ENCODE results near the gene SHISA2.

The SHISA2 gene

DNA sequence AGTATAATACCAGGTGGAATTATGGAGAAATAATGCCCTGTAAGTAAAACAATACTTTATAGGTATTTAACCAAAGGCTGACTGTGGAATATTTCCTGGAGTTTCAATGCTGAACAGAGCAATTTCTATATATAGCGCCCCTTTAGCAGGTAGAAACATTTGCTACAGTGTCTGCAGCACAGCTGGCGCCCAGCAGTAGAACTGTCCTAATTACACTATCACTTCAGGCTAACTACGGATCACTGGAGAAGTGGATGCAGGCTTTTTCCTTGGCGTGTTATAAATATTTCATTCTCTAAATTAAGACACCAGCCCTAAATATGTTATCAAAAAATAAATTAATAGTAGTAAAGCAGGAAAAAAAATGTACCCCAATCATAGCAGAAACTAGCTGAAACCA lies 3.1 kb downstream of the SHISA2 start:
- Histone ChIP-seq H3K27me3 (ENCODE audit: low read length) (no peaks in the 10 kb centered on the region), H3K27ac (ENCODE audit: low read depth, low read length) (no peak overlapping the region), H3K9me2 (replicated peaks; ENCODE audit: insufficient read depth, low read length) (no peaks in the 10 kb centered on the region), H4K20me1 (ENCODE audit: low read depth, low read length) (no peaks in the 10 kb centered on the region), H3K4me3 (ENCODE audit: insufficient read depth, low read length, poor library complexity, severe bottlenecking) (no peak overlapping the region), H3K79me2 (ENCODE audit: insufficient read depth, low read length) (no peaks in the 10 kb centered on the region), H3F3A (ENCODE audit: insufficient read depth) (no peaks in the 10 kb centered on the region), H3K36me3 (ENCODE audit: low read length) (no peaks in the 10 kb centered on the region), H2AFZ (ENCODE audit: low read depth, low read length, severe bottlenecking) (no peak overlapping the region), H3K4me2 (ENCODE audit: low read depth, low read length, poor library complexity, severe bottlenecking) (no peak overlapping the region), H3K9ac (ENCODE audit: low read length) (no peak overlapping the region), H3K9me3 (ENCODE audit: insufficient read depth, low read length) (no peaks in the 10 kb centered on the region)
- TF ChIP-seq EZH2phosphoT487 (conservative IDR thresholded peaks at IDR 0.05; ENCODE audit: low read length): no peak
- TF ChIP-seq, protein P1, sequence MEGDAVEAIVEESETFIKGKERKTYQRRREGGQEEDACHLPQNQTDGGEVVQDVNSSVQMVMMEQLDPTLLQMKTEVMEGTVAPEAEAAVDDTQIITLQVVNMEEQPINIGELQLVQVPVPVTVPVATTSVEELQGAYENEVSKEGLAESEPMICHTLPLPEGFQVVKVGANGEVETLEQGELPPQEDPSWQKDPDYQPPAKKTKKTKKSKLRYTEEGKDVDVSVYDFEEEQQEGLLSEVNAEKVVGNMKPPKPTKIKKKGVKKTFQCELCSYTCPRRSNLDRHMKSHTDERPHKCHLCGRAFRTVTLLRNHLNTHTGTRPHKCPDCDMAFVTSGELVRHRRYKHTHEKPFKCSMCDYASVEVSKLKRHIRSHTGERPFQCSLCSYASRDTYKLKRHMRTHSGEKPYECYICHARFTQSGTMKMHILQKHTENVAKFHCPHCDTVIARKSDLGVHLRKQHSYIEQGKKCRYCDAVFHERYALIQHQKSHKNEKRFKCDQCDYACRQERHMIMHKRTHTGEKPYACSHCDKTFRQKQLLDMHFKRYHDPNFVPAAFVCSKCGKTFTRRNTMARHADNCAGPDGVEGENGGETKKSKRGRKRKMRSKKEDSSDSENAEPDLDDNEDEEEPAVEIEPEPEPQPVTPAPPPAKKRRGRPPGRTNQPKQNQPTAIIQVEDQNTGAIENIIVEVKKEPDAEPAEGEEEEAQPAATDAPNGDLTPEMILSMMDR (IDR thresholded peaks at IDR 0.05; ENCODE audit: insufficient read depth, low read length, poor library complexity, severe bottlenecking): no peak

DNA sequence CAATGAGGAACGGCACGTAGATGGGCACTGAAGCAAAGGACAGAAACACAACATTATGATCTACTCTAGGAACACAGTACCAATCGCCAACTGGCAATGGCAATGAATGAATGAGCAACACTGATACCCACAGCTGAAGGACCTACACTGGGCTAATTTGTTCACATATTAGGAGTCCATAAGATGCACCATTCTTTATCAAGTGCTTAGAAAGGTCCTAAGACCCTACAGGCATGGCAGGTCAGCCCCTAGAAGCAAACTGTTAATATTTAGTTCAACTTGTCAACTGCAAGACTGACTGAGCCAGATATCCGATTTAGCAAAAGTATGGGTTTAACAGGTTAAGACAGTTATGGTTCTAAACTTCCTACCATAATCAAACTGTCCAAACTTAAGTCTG lies 4.8 kb downstream of the SHISA2 start:
- Histone ChIP-seq H3K4me3 (ENCODE audit: insufficient read depth, low read length, poor library complexity, severe bottlenecking) (no peak overlapping the region), H2AFZ (ENCODE audit: low read depth, low read length, severe bottlenecking) (no peak overlapping the region), H3K9me2 (replicated peaks; ENCODE audit: insufficient read depth, low read length) (no peaks in the 10 kb centered on the region), H4K20me1 (ENCODE audit: low read depth, low read length) (no peaks in the 10 kb centered on the region), H3K4me2 (ENCODE audit: low read depth, low read length, poor library complexity, severe bottlenecking) (no peak overlapping the region), H3K9ac (ENCODE audit: low read length) (no peak overlapping the region), H3K36me3 (ENCODE audit: low read length) (no peaks in the 10 kb centered on the region), H3F3A (ENCODE audit: insufficient read depth) (no peaks in the 10 kb centered on the region), H3K27me3 (ENCODE audit: low read length) (no peaks in the 10 kb centered on the region), H3K79me2 (ENCODE audit: insufficient read depth, low read length) (no peaks in the 10 kb centered on the region), H3K9me3 (ENCODE audit: insufficient read depth, low read length) (no peaks in the 10 kb centered on the region), H3K27ac (ENCODE audit: low read depth, low read length) (no peak overlapping the region)
- TF ChIP-seq, protein P1 (IDR thresholded peaks at IDR 0.05; ENCODE audit: insufficient read depth, low read length, poor library complexity, severe bottlenecking): no peak
- TF ChIP-seq EZH2phosphoT487 (conservative IDR thresholded peaks at IDR 0.05; ENCODE audit: low read length): no peak

DNA sequence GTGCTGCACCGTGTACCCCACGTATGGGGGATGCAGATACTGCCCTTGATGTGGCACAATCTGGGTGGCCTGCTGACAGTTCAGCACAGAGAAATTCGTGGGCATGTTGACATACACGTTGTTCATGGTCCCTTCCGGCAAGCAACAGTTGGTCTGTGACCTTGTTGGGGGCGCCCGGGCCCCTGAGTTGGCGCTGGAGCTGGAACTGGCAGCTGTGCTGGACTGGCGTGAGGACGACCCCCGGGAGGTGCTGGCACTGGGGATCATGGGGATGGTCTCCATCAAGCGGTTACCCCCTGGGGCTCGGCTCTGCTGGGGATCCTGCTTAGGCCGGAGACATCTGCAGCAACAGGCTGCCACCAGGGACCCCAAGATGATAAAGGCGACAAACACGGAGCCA lies 5.2 kb downstream of the SHISA2 start:
- Histone ChIP-seq H3K36me3 (ENCODE audit: low read length) (no peaks in the 10 kb centered on the region), H3K79me2 (ENCODE audit: insufficient read depth, low read length) (no peaks in the 10 kb centered on the region), H3K9ac (ENCODE audit: low read length) (no peak overlapping the region), H4K20me1 (ENCODE audit: low read depth, low read length) (no peaks in the 10 kb centered on the region), H3K27me3 (ENCODE audit: low read length) (no peaks in the 10 kb centered on the region), H3K4me2 (ENCODE audit: low read depth, low read length, poor library complexity, severe bottlenecking) (no peak overlapping the region), H3K27ac (ENCODE audit: low read depth, low read length) (no peak overlapping the region), H2AFZ (ENCODE audit: low read depth, low read length, severe bottlenecking) (no peak overlapping the region), H3K9me3 (ENCODE audit: insufficient read depth, low read length) (no peaks in the 10 kb centered on the region), H3K4me3 (ENCODE audit: insufficient read depth, low read length, poor library complexity, severe bottlenecking) (no peak overlapping the region), H3F3A (ENCODE audit: insufficient read depth) (no peaks in the 10 kb centered on the region), H3K9me2 (replicated peaks; ENCODE audit: insufficient read depth, low read length) (no peaks in the 10 kb centered on the region)
- no peak for TF ChIP-seq EZH2phosphoT487 (conservative IDR thresholded peaks at IDR 0.05; ENCODE audit: low read length)
- TF ChIP-seq, protein P1 (IDR thresholded peaks at IDR 0.05; ENCODE audit: insufficient read depth, low read length, poor library complexity, severe bottlenecking): no peak

All from SU-DHL-6 (cell line).